ENCODE results near the gene MDK.
A peak's percentile ranks its signal among the peaks of the same experiment; 100 is the strongest.
"Not testable (repeated sequence)": the region's sequence is repeated elsewhere in the genome, so short reads cannot be mapped to it uniquely, and the experiment has no call there.

MDK gene

DNA sequence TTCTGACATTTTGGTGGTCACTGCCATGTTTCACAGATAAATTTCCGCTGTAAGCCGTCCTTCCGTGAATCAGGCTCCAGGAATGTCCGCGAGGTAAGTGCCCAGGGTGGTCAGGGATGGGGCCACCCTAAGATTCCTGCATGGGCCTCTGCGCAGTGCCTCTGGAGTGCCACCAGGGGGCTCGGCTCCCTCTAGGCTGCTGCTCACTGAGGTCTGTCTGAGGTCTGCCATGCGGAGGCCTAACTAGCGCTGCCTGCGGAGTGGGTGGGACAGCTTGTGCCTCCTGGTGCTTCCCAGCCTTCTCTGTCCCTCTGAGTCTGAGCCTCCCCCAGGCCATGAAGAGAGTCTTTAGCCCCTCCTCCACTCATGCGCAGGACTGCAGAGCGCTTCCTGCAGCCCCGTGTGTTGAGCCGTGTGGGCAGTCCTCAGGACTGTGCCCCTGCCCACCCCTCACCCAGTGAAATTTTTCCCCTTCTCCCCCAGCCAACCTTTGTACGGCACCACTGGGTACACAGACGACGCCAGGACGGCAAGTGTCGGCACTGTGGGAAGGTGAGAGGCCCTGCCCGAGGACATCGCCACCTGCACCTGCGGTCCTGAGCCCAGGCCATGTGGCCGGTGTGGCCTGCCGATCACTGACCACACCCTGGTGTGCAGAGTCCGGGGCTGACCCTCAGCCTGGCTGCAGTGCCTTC is 11.9 kb upstream of the MDK start:
- peak; percentile 60 for DNase-seq

DNA sequence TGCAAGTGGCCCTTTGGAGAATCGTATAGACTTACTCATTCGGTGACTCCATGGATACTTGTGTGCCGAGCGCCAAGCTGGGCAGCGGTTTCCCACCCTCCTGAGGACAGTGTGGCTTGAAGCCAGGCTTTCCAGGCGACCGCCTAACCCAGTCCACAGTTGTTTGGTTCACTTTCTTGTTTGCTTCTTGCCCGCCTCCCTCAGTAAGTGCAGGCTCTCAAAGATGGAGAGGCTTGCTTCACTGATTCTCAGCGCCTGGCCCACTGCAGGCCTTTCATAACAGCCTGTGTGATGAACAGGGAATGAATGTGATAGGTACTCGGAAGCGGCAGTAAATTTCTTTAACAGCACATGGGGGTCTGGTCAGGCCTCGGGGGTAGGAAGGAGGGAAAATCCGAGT is 11.2 kb upstream of the MDK start:
- no peak for DNase-seq

DNA sequence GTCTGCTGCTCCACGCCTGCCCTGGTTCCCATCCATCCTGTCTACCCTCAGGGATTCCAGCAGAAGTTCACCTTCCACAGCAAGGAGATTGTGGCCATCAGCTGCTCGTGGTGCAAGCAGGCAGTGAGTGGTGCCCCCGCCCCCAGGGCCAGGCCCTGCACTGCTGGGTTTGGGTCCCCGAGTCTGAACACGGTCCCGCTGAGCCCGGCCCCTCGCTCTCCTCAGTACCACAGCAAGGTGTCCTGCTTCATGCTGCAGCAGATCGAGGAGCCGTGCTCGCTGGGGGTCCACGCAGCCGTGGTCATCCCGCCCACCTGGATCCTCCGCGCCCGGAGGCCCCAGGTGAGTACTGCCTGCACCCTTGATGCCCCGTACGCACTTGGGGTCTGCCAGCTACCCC is 10.2 kb upstream of the MDK start:
- not testable (repeated sequence) for DNase-seq

DNA sequence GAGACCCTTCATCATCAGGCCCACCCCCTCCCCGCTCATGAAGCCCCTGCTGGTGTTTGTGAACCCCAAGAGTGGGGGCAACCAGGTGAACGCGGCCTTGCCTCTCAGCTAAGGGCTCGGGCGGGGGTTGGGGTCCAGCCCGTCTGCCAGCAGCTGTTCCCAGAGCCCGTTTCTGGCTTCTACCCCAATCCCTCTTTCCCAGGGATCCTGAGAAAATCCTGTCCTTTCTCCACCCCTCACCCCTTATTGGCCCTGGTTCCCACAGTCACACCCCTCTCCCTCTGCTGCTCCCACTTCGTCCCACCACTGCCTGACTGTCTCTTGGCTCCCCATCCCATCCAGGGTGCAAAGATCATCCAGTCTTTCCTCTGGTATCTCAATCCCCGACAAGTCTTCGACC is 9.4 kb upstream of the MDK start:
- no peak for DNase-seq

DNA sequence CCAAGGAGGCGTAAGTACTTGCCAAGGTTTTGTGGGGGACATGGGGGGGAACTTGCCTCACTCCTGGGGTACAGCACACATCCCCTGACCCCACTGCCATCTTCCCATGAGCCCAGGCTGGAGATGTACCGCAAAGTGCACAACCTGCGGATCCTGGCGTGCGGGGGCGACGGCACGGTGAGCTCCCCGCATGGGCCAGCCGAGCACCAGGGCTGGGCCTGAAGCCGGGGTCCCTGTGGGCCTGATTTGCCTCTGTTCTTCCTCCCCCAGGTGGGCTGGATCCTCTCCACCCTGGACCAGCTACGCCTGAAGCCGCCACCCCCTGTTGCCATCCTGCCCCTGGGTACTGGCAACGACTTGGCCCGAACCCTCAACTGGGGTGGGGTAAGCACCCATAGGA is 9.0 kb upstream of the MDK start:
- DNase-seq: not testable (repeated sequence)

DNA sequence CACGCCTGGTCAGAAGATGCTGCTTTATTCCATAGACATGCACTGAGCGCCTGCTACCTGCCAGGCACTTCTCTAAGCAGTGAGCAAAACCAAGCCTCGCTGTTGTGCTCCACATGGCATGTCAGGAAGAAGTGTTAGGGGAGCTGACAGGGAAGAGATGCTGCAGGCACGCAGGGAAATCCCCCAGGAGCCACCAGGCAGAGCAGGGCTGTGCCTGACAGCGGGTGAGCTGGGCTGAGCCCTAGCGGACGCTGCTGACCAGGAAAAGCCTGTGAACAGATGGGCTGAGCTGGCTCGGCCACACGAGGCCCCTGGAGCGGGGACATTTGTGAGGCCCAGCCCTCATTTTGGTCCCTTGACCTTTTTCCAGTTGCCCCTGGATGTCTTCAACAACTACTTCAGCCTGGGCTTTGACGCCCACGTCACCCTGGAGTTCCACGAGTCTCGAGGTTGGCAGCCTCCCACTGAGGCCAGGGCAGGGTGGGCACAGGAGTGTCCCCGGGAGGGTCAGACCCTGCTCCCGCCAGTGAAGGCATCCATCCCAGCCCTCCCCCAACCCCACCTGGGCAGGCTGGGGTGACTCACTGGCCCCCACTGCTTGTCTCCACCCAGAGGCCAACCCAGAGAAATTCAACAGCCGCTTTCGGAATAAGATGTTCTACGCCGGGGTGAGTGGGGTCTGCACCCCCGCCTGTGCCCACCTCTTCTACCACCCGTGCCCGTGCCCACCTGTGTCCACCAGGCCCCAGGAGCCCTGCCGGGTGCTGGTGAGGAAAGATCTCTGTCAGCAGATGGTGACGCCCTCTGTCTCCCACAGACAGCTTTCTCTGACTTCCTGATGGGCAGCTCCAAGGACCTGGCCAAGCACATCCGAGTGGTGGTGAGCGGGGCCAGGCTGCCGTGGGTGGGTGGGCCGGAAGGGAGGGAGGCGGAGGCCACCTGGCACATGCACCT is 7.4 kb upstream of the MDK start:
- DNase-seq: no peak

DNA sequence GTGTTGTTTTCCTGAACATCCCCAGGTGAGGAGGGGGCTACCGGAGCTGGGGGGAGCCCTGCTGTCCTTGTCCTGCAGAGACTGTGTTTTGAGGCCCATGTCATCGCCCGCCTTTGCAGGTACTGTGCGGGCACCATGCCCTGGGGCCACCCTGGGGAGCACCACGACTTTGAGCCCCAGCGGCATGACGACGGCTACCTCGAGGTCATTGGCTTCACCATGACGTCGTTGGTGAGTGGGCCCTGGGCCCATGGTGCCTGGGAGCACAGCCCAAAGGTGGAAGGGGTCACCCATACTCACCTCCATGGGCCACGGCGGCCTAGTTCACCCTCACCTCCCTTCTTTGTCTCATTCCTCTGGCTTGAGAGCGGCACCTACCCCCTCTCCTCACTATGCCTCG is 6.7 kb upstream of the MDK start:
- no peak for DNase-seq

DNA sequence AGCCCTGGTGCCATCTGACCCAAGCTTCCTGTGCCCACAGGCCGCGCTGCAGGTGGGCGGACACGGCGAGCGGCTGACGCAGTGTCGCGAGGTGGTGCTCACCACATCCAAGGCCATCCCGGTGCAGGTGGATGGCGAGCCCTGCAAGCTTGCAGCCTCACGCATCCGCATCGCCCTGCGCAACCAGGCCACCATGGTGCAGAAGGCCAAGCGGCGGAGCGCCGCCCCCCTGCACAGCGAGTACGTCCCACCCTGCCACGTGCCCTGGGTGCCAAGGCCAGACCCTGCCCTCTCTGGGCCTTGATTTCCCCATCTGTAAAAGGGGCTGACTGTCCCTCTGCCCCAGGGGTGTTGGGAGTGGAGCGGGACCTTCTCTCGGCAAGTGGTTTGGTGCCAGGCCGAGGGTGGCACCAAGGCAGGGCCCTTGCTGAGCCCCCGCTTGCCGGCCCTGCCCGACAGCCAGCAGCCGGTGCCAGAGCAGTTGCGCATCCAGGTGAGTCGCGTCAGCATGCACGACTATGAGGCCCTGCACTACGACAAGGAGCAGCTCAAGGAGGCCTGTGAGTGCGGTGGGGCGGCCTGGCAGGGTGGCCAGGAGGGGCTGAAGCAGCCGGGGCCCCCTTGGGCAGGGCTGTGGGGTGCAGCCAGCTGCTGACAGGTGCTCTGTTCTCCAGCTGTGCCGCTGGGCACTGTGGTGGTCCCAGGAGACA is 5.9 kb upstream of the MDK start:
- no peak for DNase-seq

DNA sequence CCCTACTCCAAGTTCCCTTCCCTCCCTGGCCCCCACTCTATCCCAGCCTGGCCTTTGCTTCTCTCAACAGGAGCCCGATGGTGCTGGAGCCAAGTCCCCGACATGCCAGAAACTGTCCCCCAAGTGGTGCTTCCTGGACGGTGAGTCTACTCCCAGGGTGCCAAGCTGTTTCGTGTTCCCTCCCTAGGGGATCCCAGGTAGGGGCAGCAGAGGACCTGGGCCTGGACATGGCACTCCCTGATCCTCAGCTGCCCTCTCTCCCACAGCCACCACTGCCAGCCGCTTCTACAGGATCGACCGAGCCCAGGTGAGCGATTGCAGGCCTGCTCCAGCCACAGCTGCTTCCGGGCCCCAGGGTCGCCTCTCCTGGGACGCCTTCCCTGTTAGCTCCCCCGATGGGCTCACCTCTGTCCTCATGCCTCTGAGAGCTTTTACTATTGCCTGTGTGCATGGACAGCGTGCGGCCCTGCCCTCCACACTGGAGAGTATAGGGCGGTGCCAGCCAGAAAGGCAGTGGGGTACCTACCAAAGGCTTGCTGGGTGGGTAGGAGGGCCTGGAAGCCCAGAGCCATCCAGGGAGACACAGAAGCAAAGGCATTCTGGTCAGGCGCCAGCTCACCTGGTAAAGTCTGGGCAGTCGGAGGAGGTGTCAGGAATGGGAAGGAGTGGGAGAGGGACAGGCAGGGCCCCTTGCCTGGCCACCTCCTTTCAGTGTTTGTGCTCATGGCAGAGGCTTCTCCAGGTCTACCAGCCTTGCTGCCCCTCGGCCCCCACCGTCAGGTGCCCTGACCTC is 5.0 kb upstream of the MDK start:
- no peak for DNase-seq

DNA sequence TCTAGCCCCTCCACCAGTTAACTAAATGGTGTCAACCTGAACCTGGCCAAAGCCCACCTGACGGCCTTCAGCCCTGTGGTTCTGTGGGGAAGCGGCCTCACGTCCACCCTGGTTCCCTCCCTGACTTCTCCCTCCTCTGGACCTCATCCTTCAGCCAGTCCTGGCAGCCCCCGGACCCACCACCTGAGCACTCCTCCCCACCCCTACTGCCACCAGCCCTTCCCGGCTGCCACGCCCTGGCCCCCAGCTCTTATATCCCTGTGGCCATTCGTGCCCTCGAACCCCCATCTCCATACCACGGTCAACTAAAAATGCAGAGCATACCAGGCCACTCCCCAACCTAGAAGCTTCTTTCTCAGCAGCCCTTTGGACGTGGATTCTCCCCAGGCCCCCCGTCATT is 4.2 kb upstream of the MDK start:
- DNase-seq: no peak

DNA sequence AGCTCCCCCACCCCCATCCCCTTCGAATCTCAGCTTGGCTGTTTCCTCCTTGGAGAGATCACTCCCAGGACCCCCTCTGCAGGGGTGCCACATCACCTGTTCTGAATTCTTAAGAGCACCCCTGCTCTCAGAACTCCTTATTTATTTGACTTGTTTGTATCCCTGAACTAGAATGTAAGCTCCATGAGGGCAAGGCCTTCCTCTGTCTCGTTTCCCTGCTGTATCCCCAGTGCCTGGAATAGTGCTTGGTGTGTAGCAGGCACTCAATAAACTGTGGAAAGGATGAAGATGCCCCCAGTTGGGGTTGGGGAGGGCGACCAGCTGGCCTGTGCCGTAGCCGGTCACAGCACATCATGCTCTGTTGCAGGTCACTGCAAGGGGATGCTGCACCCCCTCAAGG is 3.6 kb upstream of the MDK start:
- no peak for DNase-seq

DNA sequence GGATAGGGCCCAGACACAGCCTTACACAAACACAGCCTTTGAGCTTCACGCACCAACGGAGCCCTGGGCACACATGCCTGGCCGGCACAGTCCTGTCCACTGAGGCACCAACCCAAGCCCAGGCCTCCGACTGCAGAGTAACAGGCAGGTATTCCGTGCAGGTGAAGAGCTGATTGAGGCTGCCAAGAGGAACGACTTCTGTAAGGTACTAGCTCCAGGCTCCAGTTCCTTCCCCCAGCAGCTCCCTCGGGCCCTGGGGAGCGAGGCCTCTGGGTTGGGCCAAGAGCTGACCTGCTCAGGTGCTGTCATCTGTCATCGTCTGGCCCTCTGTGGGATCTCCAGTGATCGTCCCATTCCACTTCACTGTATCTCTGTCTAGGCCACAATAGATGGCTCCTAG is 3.2 kb upstream of the MDK start:
- no peak for DNase-seq

DNA sequence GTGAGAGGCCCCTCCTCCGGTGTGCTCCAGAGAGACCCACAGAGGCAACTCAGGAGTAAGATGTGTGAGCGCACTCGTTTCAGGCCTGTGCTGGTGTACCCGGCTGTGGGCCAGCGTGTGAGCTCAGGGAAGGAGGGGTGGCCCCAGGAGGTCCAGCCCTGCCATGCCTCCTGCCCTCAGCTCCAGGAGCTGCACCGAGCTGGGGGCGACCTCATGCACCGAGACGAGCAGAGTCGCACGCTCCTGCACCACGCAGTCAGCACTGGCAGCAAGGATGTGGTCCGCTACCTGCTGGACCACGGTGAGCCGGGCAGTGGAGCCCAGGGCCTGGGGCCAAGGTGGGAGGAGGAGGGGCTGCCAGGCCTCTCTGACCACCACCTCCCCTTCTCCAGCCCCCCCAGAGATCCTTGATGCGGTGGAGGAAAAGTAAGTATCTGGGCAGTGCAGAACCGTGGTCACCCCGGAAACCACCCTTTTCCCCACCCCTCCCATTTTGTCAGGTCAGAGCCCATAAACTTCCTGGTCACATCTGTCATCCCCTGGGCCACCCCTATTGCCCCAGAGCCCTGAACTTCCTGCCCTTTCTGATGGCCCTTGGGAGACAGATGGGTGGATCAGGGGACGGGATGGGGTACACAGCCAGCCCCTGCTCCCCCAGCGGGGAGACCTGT is 2.5 kb upstream of the MDK start:
- DNase-seq: no peak

DNA sequence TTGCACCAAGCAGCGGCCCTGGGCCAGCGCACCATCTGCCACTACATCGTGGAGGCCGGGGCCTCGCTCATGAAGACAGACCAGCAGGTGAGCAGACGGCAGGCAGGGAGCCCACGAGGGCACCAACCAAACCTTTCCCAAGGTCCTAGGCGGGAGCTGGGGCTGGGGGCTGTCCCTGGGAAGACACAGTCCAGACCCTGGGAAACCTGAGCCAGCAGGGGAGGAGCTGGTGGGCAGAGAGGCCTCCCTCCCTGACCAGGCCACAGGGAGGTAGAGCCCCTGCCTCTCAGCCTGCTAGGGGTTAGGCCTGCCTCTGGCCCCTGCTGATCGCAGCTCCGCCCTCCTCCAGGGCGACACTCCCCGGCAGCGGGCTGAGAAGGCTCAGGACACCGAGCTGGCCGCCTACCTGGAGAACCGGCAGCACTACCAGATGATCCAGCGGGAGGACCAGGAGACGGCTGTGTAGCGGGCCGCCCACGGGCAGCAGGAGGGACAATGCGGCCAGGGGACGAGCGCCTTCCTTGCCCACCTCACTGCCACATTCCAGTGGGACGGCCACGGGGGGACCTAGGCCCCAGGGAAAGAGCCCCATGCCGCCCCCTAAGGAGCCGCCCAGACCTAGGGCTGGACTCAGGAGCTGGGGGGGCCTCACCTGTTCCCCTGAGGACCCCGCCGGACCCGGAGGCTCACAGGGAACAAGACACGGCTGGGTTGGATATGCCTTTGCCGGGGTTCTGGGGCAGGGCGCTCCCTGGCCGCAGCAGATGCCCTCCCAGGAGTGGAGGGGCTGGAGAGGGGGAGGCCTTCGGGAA is 1.8 kb upstream of the MDK start:
- not testable (repeated sequence) for DNase-seq

DNA sequence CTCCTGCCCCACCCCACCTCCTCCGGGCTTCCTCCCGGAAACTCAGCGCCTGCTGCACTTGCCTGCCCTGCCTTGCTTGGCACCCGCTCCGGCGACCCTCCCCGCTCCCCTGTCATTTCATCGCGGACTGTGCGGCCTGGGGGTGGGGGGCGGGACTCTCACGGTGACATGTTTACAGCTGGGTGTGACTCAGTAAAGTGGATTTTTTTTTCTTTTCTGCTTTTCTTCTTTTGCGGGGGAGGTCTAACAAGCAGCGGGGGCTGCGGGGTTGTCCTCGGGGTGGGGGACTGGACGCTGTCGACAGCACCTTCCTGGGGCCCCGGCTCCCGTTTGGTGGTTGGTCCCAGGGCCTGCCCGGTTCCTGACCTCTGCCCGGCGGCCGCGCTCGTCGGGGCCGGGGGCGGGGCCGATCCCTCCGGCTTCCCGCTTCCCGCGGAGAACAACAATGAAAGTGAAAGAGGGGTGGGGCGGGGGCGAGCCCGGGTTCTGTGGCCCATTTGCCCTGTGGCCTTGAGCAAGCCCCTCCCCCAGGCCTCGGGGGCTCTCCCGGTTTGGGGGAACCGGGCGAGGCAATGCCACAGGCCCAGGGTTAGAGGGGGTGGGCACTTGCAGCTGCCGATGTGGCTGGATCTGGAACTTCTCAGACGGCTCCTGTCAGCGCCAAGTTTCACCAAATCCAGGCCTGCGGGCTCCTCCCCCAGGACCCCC is 975 bp upstream of the MDK start:
- peak; percentile 57 for DNase-seq

DNA sequence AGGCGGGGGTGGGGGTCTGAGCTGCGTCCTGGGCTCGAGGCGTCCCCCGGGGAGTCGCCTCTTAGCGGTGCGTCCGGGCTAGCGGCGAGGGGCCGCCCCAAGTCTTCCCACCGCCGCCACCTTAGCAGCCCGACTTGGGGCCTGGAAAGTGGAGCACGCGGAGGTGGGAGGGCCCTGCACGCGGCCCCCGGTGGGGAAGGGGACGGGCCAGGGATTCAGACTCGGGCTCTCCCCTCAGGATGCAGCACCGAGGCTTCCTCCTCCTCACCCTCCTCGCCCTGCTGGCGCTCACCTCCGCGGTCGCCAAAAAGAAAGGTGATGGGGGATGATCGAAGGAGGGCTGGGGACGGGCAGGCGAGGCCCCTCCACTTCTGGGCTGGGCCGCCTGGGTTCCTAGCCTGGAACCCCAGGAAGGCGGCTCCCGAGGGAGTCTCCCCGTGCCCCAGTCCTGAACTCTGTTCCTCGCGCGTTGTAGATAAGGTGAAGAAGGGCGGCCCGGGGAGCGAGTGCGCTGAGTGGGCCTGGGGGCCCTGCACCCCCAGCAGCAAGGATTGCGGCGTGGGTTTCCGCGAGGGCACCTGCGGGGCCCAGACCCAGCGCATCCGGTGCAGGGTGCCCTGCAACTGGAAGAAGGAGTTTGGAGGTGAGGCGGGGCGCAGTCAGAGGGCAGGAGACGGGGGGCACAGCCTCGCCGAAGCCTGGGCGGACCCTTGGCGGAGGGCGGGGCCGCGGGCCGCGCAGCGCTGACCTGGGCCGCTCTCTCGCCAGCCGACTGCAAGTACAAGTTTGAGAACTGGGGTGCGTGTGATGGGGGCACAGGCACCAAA is 563 bp downstream of the MDK start:
- no peak for DNase-seq

DNA sequence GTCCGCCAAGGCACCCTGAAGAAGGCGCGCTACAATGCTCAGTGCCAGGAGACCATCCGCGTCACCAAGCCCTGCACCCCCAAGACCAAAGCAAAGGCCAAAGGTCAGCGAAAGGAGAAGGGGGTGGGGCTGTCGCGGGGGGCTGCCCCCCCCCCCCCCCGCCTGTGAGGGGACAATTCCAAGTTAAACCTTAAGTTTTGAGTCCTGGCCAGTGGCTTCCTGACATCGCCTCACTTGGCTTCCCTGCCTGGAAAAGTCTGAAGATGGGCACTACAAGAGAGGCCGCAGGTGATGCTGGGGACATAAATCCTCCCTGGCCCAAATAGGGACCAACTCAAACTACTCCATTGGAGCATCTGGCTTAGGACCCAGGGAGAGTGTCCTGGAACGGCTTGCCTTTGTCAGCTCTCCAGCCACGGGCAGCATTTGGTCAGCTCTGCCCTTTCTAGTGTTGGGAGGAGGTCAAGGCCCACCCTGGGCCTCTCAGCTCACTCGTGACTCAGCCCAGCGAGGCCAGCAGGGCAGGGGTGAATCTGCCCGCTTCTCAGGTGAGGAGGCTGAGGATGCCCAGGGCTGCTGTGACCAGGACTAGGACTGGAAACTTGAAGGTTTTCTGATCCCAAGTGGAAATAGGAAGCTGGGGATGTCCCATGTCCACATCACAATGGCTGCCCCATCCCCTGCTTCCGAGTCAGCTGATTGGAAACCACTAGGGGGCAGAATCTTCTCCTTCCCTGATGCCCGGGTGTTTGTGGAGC is 1.4 kb downstream of the MDK start:
- no peak for DNase-seq

DNA sequence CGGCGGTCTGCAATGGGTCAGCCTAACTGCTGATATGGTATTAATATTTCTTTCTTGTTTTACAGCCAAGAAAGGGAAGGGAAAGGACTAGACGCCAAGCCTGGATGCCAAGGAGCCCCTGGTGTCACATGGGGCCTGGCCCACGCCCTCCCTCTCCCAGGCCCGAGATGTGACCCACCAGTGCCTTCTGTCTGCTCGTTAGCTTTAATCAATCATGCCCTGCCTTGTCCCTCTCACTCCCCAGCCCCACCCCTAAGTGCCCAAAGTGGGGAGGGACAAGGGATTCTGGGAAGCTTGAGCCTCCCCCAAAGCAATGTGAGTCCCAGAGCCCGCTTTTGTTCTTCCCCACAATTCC is 1.9 kb downstream of the MDK start:
- no peak for DNase-seq
